Left hindlimb (tissue), 1 donor: ENCODE results near the gene FAM98B.
"Not testable (repeated sequence)": the region's sequence is repeated elsewhere in the genome, so short reads cannot be mapped to it uniquely, and the experiment has no call there.

Experiments used
- DNase-seq: peaks from one replicate; pipeline ENCODE4 v3.0.0-alpha.2; 2018

FAM98B gene

DNA sequence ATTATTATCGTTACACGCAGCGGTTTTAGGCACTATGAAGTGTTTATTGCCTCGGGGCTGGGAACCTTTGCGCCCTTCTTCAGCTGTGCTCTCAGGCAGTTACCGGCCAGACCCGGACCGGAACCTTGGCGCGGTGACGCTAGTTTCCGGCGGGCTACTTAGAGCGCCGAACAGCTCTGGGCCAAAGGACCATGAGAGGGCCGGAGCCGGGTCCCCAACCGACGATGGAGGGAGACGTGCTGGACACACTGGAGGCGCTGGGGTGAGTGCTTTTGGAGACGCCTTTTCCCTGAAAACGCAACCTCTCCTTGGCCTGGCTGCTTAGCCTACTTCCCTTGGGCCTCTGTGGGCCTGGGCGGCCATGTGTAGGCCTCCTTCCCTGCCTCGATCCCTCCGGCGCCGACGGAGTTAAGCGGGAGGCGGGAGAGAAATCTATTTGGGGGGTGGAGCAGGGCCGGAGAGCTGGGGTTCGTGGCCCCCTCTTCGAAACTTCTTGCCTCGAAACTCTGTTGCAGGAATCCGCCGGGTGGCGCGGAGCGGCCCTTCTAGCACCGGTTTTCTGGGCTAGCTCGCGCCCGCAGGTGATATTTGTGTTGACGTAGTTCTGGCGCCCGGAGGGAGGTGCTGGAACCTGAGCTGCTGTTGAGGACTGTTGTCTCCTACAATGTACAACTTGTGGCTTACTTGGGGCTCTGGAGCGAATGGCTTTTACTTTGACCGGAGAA is at the start of gene FAM98B:
Gene FAM98B, plus strand, starts transcription at position 157 of the 725 bp plus-strand sequence. Its CDS starts 35 bp downstream, at position 192.
- peak; percentile 94 for DNase-seq

DNA sequence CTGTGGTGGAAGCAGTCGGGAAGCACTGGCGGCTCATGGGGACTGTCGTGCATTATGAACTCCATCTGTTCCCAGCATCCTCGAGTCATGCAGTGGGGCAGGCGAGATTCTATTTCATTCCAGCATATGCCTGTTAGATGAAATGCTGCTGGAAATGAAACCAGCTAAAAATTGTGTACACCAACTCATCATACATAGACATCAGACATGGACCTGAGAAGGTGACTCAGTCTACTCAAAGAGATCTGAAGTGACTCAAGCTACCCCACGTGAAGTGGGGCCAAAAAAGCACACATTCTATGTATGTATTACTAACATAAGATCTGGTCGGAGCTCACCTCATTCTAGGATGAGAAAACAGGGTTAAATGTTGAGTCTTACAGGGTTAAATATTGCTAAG is 47.5 kb upstream of the FAM98B start:
- no peak for DNase-seq

DNA sequence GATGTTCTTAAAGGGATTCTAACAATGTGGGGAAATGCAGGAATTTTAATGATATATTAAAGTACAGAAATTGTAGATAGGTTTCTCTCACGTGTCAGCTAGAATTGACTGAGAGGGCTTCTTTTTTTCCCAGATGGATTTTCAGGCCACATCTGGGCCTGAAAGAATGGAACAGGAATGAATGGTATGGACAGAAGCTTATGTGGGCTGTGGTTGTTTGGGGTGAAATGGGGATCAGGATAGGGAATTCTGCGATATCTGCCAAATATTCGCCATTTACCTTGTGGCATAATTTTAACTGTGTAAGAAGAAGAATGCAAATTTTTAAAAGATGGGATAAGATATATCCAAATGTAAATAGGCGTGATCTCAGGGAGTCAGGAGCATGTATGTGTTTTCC is 45.4 kb upstream of the FAM98B start:
- no peak for DNase-seq

DNA sequence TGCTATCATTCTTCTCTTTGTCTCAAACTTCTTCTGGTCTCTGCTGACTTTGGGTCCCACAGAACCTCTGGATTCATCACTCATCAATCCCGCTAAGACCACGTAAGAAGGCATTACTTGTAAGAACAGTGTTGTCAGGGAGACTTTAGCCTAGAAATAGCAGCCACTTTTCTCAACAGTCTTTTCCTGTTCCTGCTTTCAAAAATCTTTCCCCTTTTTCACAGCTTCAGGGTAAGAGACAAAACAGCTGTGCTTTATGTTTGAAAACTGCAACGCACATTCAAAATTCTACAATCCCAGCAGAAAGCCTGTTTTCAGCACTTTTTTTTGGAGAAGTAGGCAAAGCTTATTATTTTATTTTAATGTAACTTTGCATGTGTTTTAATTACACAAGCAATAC is 42.0 kb upstream of the FAM98B start:
- DNase-seq = no peak

DNA sequence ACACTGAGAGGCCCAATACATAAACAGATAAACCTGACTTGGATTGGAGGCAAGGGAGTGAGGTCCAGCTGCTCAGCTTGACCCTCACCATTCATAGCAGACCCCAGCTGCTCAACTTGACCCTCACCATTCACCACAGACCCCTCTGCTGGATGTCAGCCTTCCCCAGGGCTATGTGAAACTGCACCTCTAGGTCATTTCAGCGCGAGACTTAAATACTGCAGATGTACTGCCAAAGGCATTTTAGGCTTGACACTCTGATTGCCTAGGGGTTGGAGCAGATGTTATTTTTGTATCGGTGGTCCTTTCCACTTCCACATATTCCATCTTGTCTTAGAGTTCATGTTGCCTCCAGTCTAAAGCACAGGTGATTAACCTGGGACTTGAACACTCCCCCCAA is 41.5 kb upstream of the FAM98B start:
- no peak for DNase-seq

DNA sequence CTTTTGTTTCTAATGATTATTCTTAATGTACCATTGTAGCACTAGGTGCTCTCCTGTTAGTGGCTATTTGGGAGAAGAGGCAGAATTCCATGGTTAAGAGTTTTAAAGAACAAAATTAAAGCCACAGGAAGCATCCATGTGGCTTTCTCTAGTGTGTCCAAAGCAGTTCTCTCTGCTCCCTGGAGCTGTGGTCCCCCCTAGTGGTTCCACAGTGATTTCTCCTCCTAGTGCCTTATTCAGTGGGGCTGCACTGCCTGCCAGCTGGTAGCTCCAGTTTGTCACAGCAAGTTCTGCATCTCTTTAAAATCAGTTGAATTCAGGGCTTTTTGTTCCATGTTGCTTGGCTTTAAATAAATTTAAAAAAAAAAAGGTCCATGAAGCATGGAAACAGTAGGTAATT is 39.6 kb upstream of the FAM98B start:
- DNase-seq = peak; percentile 65

DNA sequence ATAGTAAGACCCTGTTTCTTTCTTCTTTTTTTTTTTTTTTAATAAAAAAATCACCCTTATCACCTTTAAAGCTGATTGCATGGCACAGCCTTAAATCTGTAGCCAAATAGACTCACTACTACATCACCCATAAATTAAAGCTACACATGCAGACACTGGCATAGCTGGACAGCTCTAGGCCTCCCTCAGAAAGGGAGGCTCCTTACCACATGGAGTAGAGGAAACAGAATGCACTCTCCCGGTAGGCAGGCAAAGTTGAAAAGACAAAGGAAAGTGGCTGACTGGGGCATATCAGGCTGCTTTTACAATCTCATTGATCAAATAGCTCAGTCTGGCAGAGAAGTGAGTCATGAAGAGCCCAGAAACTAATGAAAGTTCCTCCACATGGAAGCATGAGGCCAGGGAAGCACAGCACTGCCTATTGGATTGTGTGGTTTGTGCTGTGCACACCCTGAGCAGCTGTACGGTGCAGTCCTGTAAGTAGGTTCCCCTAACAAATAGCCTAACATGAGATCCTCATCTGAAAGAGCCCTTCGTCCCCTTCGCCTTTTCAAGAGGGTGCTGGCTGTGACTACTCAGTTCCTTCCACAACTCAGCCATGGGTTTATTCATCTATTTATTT is 32.7 kb upstream of the FAM98B start:
- DNase-seq = no peak

DNA sequence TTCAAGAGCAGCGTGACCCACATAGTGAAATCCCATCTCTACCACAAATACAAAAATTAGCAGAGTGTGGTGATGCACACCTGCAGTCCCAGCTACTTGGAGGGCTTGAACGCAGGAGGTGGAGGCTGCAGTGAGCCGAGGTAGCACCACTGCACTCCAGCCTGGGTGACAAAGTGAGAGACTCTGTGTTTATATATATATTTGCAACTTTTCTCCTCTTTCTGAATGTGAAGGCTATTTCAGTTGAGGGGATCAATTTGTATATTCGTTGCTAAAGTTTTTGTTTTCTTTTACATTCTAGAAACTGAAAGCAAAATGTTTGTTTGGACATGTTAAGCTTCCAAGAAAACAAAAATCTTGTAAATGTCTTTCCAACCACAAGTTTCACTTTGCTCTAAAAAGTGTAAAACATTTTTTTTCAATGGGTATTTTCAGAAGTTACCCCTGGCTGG is 29.8 kb upstream of the FAM98B start:
- no peak for DNase-seq

DNA sequence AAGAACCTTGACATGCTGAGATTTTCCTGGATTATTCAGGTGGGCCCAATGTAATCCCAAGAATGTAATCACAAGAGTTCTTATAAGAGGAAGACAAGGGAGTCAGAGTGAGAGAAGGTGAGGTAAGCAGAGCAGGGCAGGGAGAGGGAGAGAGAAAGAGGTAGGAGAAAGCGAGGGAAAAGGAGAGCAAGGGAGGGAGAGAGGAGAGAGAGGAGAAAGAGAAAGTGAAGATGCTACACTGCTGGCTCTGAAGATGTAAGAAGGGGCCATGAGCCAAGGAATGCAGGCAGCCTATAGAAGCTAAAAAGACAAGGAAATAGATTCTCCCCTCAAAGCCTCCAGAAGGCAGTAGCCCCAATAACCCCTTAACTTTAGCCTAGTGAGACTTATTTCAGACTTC is 28.7 kb upstream of the FAM98B start:
- DNase-seq = no peak

DNA sequence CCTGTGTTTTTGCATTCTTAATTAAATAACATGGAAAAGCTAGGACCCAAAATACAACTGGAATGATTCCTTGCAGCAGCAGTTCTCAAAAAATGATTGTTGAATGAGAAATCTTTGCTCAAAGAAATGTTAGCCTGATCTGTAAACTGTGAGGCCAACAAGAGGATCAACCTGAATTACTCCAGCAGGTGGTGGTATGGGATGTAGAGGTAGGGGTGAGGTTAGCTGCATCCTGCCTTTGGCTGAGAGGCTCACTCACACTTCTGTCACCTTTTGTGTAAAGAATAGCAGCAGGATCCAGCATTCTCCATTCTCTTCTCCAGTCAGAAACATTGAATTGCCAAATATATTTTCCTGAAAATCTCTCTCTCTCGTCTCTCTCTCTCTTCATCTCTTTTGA is 26.5 kb upstream of the FAM98B start:
- no peak for DNase-seq

DNA sequence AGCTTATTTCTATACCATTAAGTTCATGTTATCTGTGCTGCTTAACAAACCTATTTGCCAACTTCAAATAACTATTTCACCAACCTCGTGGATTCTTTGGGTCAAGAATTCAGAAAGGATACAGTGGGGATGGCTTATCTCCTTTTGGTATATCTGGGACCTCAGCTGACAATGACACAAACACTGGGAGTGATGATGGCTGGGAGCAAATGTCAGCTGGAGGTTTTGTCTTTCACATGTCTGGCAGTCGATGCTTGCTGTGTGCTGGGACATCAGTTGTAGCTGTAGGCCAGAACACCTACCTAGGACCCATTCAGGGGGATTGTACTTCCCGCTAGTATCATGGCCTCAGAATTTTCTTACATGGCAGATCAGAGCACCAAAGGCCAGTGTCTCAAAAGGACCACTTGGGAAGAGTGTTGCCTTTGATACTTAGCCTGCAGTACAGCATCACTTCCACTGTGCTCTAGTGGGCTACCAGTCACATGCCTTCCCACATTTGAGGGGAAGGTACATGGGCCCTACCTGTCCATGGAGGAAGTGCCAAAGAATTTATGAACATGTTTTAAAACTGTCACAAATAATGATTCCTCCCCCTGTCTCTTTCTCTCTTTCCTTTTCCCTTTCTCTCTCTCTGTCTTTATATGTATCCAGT is 23.7 kb upstream of the FAM98B start:
- DNase-seq = no peak

DNA sequence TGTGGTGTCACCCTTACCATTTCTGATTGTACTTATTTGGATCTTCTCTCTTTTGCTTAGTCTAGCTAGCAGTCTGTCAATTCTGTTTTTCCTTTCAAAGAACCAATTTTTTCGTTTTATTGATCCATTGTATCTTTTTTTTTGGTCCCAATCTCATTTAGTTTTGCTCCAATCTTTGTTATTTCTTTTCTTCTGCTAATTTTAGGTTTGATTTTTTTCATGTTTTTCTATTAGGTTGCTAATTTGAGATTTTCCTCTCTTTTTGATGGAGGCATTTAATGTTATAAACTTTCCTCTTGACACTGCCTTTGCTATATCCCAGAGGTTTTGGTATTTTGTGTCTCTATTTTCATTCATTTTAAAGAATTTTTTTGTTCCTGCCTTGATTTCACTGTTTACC is 16.9 kb upstream of the FAM98B start:
- no peak for DNase-seq

DNA sequence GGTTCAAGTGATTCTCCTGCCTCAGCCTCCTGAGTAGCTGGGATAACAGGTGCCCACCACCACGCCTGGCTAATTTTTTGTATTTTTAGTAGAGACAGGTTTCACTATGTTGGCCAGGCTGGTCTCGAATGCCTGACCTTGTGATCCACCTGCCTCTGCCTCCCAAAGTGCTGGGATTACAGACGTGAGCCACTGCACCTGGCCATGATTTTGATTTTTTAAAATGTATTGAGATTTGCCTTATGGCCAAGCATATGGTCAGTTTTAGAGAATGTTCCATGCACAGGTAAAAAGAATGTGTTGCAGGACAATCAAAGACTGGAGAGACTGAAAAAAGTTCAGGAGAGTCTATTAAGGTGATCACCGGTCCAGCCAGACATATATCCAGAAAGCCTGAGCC is 16.3 kb upstream of the FAM98B start:
- not testable (repeated sequence) for DNase-seq

DNA sequence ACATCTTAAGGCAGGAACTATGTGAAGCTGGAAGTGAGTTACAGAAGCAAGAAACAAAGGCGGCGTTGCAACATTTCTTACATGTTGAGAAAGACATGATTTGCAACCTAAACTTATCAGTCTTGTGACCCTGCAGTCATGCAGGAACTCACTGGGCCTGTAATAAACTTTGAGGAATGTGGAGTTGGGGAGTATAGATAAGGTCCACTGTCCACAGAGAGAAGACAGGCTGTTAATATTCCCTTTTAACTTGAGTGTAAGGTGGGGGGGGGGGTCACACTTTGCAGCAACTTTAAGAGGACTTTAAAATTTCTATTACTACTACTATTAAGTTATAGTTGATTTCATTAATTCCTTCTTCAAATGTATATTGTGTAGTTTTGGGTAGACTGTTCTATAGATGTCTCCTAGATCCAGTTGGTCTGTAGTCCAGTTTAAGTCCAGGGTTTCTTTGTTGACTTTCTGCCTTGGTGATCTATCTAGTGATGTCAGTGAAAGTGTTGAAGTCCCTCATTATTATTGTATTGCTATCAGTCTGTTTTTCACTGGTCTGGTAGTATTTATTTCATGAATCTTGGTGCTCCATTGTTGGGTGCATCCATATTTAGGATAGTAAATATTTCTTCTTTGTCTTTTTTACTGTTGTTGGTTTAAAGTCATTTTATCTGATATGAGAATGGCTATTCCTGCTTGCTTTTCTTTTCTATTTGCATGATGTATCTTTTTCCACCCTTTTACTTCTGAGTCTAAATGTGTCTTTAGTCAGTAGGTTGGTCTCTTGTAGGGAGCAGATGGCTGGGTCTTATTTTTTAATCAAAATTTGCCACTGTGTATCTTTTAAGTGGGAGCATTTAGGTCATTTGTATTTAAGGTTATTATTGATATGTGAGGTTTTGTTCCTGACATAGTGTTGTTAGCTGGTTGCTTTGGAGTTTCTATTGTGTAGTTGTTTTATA is 15.6 kb upstream of the FAM98B start:
- no peak for DNase-seq

DNA sequence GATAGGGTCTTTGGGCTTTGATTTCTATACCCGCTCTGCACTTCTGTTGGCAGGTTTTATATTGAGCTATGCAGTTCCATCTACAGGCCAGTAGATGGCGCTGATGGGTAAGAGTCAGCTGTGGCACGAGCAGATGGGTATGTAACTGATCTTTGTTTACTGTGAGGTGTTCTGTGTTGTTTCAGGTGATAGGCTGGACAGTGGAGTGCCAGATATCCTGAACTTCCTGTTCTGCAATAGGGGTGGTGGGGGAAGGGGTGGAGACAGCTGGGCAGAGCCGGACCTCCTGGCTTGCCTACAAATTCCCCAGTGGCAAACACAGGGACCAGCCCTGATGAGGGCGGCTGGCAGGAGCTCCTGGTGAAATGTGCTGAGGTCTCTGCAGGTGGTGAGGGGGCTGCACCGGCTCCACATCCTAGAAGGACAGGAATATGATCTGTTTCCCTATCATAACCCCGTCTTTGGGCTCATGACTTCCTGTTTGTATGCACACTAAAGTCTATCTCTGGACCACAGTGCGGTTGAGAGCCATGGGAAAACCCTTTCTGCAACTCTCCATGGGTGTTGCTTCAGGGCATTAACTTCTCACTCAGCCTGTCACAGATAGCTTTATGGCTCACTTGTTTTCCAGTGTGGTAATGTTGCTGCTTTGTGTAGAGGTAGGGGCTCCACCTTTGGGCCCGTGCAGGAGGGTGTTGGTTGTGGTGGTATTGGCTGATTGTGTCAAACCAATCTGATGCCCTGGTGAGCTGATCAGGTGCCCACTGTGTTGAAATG is 13.4 kb upstream of the FAM98B start:
- DNase-seq = no peak

DNA sequence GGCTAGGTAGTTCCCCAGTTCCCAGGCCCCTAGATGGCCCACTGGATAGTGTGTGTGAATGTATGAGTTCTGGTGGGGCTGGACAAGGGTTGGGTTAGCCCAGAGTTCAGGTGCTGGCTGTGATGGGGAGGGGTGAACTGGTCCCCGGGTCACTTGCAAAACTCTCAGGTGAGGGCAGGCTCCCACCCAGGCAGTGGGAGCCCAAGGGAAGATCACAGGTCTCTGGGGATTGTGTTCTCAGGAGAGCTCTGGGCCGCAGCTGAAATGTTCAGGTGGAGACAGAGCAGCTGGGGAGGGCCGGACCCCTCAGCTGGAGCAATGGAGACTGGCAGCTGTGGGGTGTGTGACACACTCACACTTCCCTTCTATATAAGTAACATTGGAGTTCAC is 12.8 kb upstream of the FAM98B start:
- no peak for DNase-seq

DNA sequence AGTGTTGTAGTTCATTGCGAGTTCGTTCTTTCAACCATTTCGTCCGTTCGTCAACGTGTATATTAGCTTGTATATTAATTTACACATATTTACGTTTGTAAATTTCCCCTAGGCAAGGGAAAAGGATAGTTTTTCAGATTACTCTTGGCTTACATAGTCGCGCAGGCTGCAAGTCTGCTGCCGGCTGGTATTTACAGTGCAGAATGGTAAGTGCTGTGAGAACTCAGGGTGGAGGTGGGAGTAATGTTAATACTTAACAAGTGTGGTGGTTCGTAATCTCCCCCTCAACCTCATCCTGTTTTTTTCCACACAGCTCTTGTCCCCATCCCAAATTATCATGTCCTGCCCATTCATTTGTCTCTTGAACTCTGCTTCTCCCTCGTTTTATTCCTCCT is 766 bp downstream of the FAM98B start:
- DNase-seq = no peak

DNA sequence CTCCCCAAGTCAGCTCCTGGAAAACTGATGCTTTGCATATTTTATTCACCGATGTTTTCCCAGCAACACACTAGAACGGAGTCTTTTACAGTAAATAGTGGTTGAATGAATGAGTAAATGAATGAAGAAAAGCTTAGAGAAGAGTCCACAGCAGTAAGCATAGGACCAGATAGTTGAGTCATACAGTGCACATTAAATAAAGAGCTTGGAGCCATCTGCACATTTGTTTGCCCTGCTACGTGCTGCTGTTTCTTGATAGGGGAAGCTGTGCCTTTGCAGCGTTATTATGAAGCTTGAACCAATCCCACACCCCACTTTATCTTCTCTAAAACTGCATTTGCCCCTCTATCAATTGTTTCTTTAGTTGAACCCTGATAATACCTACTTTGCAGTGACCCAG is 1.2 kb downstream of the FAM98B start:
- DNase-seq = no peak

DNA sequence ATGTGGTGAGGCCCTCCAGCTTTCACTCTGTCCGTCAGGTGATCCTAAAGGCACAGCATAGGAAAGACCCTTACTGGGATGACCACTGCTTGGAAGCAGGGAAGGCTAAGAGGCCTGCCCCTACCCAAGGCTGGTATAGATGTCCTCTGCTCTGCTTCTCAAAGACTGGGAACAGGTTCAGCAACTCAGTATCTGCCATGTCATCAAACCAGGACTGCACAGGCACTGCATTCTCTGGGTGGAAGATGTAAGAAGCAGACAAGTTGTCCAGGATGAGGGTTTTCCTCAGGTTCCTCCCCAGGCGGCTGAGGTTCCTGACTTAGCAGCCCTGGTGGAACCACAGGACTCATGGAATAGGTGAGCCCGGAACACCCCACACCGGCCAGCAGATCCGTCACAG is 4.7 kb downstream of the FAM98B start:
- DNase-seq = no peak

DNA sequence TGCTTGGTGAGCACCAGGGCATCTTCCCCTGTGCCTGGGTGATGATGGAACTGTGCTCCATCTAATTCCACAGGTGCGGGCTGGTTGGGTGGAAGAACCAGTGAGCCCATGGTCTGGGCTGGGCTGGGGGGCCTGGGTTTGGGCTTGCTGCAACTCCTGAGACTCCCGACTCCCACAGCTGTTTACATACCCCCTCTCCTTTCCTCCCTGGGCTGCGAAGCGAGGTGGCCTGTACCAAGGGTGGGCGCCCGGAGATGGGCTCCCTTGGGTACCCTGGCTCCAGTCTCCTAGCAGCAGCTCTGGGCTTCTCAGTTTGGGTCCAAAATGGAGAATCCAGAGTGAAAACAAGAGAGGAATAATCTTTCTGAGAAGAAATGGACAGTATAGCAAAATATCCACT is 5.6 kb downstream of the FAM98B start:
- DNase-seq = no peak

DNA sequence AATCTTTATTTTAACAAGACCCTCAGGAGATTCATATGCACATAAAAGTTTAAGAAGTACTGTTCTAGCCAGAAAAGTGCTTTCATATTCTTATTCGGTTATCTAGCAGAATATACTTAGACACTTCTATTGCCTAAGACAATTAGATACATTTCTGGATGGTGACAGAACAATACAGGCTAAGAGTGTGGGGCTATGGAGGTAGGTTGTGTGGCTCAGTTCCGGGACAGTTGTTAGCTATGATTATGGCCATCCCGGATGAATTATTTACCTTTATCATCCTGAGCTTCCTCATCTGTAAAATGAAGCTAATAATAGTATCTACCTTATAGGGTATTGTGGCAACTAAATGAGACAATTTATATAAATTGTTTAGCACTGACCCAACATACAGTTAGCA is 6.6 kb downstream of the FAM98B start:
- DNase-seq = no peak
